Germinal center (tissue), 1 donor: ENCODE data around the gene C1GALT1.
"Not testable (repeated sequence)": the region's sequence is repeated elsewhere in the genome, so short reads cannot be mapped to it uniquely, and the experiment has no call there.

ENCODE experiments used
- DNase-seq: peaks from one replicate; pipeline ENCODE4 v3.0.0; 2012; ENCODE audit warnings: mixed read lengths, low spot score

The C1GALT1 gene

DNA sequence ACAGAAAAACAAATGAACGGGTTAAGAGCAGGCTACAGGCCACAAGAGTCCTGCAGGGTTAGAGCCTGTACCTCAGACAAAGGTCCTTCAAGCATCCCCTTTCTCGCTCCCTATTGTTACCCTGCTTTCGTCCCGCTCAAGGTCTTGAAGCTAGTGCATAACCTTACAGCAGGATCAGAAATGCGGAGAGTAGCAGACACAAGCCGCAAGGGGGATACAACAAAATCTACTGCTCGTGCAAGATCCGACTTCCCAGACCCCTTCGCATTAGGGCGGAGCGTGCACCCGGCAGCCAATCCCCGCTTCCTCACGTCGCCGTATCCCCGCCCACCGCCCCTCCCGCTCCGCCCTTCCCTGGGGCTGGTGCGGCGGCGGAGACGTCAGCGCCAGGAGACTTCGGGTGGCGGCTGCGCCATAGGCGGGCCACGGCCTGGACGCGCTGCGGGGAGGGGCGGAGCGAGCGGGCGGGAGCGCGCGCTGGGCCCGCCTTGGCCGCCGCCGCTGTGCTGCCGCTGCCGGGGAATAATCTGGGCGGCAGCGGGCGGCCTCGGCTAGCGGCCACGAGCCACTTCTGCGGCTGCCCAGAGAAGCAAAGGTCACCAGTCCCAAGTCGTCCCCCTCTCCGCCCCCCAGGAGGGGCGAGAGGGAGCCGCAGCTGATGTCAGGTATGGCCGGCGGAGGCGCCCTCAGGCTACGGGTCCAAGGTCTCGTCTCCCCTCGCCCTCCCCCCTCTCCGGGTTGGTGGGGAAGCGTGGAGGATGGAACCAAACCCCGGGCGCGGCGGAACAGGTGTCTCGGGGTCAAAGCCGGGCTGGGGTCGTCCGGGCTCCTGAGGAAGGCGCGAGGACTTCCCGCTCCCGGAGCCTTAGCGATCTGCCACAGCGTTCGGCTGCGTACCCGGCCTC, at the start of gene C1GALT1:
Gene C1GALT1 (plus strand): TSS at position 389 of the 905 bp plus-strand sequence. CDS start 51,776 bp downstream, outside the sequence.
- DNase-seq = peak; percentile 97

DNA sequence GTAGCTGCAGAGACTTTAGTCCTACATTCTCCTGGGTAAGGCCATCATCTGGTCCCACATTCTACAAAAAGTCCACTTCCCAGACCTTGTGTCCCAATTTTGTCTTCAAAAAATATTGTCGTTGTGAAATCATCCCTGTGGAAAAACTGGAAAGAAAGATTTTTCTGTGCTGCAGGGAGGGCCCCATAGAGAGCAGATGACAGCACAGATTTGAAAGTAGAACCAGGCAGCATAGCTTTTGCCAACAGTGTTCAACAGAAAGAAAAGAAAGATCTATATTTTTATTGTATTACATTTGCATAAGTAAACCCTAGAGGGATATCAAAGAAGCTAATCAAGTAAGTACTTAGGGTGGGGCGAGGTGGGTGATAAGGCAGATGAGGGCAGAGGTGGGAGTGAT, 48.3 kb upstream of the C1GALT1 start:
- no peak for DNase-seq

DNA sequence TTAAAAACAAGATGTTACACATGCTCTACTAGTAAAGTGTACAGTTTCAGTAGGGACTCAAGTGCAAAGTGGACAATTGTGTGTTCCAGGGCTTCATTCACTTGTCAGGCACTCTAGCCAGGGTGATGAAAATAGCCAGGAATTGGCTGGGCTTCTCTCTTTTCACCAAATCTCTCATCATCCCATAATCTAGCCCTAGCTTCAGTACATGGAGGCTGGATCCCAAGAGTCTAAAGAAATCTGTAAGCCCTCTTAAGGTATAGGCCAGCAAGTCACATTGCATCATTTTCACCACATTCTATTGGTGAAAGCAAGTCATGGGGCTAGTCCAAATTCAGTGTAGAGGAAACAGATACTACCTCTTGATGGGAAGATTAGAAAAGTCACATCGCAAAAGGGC, 47.3 kb upstream of the C1GALT1 start:
- DNase-seq = no peak

DNA sequence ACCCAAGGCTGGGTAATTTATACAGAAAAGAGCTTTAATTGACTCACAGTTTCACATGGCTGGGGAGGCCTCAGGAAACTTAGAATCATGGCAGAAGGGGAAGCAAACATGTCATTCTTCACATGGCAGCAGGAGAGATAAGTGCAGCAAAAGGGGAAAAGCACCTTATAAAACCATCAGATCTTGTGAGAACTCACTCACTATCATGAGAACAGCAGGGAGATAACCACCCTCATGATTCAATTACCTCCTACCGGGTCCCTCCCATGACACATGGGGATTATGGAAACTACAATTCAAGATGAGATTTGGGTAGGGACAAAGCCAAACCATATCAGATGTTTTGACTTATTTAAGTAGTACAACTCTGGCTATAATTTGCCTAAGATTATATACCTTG, 46.4 kb upstream of the C1GALT1 start:
- not testable (repeated sequence) for DNase-seq

DNA sequence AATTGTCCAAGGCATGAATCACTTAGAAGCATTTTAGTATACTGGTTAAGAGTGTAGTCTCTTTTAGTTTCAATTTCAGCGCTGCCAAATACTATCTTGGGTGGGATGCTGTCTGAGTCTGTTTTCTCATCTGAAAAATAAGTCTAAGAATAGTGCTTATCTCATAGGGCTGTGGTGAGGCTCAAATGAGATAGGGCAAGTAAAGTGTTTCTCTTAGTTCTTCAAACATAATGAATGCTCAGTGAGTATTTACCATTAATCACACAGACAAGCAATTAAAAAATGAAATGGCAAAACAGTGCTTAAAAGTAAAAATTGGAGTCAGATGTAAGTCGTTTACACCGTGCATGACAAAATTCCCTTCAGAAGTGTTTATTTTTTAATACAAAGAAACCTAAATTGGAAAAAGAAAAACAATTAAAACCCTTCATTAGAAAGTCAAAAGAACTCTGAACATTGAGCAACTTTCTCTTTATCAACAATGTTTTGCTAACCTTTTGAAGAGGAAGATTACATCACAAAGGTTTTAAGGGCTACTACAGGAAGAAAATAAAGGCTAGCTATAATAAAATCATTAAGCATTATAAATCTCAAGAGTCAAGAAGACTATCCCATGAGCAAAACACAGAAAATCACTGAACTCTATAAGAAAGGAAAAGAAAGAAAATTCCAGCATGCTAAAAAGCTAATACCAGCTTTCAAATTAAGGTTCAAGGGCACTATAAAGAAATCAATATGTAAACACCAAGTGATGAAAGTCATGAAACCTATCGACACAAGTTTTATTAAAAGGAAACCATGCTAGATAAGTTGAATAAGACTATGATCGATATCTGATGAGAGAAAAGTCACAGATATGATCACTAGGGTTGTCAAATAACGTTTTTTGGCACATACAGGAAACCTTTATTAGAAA, 45.6 kb upstream of the C1GALT1 start:
- DNase-seq = no peak

DNA sequence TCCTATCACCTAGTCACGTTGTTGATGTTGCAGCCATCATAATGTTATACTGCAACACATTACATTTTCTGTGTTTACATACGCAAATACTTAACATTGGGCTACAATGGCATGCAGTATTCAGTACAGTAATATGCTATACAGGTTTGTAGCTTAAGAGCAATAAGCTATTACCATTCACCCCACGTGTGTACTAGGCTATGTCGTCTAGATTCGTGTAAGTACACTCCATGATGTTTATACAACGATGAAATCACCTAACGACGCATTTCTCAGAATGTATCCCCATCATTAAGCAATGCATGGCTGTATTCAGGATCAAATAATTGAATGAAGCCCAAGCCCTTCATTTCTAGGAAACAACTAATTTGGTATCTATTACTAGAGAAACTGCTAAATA, 43.4 kb upstream of the C1GALT1 start:
- DNase-seq = no peak

DNA sequence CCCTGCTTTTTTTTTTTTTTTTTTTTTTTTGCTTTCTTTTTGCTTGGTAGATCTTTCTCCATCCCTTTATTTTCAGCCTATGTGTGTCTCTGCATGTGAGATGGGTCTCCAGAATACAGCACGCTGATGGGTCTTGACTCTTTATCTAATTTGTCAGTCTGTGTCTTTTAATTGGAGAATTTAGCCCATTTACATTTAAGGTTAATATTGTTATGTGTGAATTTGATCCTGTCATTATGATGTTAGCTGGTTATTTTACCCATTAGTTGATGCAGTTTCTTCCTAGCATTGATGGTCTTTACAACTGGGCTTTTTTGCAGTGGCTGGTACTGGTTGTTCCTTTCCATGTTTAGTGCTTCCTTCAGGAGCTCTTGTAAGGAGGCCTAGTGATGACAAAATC, 38.9 kb upstream of the C1GALT1 start:
- not testable (repeated sequence) for DNase-seq

DNA sequence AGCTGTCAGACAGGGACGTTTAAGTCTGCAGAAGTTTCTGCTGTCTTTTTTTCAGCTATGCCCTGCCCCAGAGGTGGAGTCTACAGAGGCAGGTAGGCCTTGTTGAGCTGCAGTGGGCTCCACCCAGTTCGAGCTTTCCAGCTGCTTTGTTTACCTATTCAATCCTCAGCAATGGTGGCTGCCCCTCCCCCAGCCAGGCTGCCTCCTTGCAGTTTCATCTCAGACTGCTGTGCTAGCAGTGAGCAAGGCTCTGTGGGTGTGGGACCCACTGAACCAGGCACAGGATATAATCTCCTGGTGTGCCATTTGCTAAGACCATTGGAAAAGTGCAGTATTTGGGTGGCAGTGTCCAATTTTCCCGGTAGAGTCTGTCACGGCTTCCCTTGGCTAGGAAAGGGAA, 37.2 kb upstream of the C1GALT1 start:
- DNase-seq = not testable (repeated sequence)

DNA sequence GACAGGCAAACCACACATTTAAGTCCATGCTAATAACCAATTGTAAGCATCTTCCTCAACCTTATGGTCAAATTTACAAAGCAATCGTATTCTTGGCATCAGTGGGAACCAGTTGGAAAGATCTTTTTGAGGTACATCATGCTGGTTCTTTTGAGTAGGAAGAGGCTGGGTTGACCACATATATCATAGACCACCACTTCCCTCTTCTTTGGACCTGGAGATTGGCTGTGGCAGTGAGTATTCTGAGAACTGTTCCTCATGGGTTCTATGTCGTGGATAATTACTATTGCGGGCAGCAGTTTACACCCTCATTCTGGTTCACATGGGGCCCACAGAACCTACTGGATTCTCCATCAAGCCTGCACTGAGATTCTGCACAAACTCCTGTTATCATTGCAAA, 35.5 kb upstream of the C1GALT1 start:
- DNase-seq = no peak

DNA sequence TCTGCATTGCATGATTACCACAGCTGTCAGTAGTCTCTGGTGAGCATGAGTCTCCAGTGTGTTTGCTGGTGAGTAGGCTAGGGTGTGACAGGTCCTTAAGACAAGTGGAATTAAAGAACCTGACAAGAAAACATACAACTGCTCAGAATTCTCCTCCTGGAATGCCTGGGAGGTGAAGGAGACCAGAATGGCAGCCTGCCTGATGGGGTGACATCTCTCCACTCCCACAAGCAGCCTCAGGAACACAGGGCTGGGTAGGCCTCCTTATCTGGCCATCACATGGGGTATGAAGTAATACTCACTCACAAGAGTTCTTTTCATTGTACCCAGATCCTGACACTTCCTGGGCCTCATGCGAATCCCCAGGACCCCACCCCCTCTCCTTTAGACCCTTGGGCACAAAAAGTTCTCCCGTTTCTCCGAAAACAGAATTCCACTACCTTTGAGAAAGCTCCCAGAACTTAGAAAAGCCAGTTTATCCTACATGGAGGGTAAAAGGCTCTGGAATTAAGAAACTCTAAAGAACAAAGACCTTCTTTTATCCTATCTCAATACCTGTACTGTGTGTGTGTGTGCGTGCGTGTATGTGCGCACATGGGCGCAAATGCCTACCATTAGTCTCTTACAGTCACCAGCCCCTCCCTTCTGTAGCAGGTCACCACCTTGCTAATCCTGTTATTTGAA, 33.4 kb upstream of the C1GALT1 start:
- no peak for DNase-seq

DNA sequence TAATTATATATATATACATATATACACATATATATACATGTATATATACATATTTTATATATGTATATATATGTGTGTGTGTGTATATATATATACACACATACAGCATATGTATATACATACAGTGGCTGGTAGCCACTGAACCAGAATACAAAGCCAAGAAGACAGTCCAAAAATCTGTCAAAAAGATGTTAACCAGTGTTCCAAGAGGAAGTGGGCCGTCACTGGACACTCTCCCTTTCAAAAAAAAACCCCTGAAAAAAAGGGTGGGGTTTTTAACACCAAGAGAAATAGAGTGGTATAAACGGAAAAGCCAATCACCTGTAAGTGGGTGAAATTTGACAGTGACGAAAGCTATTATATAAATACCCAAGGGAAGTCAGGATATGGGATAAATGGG, 31.1 kb upstream of the C1GALT1 start:
- DNase-seq = no peak

DNA sequence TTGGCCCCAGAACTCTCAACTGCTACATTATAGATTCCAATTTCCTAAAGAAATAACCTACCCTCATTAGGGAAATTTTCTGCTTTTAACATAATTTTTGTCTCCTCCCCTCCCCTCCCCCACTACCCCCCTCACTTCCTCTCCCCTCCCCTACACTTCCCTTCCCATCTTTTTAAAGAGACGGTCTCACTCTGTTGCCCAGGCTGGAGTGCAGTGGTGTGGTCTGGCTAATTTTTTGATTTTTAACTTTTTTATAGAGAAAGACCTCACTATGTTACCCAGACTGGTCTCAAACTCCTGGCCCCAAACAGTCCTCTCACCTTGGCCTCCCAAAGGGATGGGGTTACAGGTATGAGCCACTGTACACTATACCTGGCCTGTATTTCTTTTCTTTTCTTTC, 30.5 kb upstream of the C1GALT1 start:
- no peak for DNase-seq

DNA sequence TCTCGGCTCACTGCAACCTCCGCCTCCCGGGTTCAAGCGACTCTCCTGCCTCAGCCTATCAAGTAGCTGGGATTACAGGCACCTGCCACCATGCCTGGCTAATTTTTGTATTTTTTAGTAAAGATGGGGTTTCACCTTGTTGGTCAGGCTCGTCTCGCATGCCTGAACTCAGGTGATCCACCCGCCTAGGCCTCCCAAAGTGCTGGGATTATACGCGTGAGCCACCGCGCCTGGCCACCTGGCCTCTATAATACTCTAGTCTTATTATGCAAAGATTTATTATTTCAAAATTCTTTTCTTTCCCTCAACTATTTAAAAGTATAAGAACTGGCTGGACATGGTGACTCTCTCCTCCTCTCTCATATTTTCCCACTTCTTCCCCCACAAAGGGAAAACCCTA, 30.0 kb upstream of the C1GALT1 start:
- DNase-seq = no peak

DNA sequence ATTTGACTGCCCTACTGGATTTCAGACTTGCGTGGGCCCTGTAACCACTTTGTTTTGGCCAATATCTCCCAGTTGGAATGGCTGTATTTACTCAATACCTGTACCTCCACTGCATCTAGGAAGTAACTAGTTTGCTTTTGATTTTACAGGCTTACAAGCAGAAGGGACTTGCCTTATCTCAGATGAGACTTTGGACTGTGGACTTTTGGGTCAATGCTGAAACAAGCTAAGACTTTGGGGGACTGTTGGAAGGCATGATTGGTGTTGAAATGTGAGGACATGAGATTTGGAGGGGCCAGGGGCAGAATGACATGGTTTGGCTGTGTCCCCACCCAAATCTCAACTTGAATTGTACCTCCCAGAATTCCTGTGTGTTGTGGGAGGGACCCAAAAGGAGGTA, 28.0 kb upstream of the C1GALT1 start:
- not testable (repeated sequence) for DNase-seq

DNA sequence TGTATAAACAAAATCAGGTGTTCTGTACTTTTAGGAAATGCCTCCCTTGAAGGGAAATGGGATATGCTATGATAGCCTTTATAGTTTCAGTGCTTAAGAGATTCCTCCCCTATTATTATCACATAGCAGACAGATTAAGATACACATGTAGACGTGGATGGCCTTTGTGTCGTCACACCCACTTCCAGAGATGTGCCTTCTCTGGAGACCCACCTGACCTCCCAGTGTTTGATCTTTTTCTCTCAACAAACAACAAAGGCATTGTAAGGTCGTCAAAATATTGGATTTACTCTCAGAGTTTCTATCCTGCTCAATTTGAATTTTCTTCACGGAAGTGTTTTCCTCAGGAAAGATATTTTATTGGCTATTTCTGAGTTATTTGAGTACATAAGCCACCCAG, 25.7 kb upstream of the C1GALT1 start:
- DNase-seq = no peak

DNA sequence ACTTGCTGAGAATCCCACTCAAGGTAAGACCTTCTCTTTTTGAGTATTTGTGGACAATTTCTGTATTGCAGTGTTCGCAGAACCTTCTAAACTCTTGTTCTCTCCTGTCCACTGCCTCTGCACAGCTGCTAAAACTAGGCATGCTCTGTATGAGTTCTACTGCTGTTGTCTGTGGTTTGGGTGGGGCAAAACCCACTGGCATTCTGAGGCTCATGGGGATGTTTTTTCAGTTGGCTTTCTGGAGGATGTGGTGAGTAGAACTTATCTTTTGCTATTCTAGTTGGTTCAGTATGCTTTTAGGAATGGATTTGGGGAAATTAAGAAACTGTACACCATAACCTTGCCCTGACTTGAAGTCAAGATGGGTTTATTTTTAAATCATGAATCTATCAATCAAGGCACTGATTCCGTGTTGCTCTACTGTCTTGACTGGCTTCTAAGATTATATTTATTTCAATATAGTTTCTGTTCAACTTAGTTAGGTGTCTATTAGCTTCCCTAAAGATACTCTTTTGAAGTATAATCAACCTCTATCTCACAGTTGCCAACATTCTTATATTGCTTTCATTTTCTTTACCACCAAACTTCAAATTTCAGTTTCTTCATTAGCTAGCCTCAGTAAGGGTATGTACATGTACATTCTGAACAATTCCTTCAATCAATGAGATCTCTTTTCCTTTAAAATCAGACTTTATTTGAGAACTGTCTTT, 25.0 kb upstream of the C1GALT1 start:
- peak; percentile 8 for DNase-seq

DNA sequence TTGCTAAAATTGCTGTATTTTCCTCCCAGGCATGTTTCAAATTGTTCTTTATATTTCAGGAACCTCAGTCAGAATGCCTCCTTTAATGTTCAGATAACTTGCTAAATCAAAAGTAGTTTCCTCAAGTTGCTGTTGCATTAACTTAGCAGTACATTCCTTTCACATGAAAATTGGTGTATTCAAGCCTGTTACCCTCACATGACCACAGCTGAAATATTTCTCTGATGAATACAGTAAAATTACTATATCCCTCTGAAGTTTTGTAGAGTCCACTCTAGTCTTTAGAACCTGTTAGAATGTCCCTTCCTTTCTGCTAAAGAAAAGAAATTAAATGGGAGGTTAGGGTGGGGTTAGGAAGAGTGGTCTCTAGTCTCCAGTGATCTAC, 24.5 kb upstream of the C1GALT1 start:
- no peak for DNase-seq

DNA sequence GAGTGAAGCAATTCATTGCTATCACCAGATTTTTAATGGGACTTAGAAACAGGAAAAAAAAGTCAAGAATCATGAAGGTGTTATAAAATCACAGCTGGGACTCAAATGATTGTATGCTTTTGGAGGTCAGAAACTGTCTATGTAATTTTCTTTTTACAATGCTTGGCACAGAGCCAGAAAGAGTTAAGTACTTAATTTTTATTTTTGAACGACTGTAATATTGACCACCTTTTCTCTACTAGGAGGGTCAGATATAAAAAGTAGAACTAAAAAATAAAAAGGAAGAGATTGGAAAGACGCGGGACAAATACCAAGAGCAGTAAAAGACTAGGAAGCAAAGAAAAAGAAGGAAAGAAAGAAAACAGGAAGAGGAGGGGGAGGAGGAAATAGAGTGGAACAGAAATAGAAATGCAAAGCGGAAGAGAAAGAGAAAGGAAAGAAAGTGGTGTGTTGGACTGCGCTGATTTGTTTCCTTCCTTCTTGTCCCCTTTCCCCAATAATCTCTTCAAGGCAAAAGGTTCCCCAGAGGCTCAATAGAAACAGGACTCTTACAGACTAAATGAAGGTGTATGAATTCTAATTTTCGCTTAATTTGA, 23.2 kb upstream of the C1GALT1 start:
- DNase-seq = no peak

DNA sequence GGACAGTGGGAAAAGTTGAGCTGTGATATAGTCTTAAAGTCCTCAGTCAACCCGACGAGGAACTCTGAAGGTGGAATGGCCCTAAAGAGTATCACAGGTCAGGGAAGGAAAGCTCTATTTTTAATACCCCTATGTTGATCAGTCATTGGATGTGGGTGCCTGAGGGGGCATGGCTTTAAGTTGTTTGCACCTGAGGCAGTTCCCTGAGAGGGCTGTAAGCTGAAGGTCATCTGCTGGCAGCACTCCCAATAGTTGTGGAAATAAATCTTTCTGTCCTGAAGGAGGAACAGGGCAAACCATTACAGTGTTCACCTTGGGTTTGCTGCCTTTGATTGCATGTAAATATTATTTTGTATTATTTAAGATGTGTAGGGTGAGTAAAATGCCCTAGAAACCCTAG, 17.8 kb upstream of the C1GALT1 start:
- no peak for DNase-seq

DNA sequence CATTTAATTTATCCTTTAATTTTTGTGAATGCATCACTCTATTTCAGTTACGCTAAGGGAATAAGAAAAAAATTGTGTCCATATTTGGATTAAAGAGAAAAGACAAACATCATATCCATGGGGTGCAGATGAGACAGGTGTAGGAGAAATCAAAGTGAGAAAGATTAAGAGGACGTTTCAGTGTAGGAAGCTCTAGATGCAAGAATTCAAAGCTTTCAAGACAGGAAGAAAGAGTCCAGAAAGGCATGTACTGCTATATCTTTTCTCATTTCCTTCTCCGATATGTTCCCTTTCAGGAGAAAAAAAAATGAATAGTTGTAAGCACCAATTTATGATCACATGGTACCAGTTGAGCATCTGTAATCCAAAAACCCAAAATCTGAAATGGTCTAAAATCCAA, 17.0 kb upstream of the C1GALT1 start:
- DNase-seq = no peak

DNA sequence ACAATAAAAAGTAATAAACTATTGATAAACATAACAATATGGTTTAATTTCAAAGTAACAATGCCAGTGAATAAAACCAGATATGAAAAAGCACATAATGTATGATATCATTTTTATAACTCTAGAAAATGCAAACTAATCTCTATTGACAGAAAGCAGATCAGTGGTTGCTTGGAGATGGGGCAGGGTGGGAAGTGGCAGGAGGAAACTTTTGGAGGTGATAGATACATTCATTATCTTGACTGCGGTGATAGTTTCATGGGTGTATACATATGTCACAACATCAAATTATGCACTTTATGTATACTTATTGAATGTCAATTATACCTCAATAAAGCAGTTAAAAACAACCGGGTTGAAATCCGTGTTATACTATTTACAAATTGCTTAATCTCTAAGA, 16.0 kb upstream of the C1GALT1 start:
- DNase-seq = no peak
